ENCODE results near the gene KDM4C.

DNA sequence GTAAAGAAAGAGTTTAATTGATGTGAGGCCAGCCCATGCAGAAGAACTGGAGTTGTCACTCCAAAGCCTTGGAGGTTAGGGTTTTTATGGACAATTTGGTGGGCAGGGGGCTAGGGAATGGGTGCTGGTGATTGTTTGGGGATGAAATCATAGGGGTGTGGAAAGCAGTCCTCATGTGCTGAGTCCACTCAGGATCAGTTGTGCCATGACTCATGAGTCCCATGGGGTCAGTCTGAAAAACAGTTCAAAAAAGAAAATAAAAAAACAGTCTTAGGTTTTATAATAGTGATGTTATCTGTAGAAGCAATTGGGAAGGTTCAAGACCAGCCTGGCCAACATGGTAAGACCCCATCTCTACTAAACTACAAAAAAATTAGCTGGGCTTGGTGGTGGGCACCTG is 162.3 kb downstream of the KDM4C start:
- no peak for TF ChIP-seq TAF1 (IDR thresholded peaks at IDR 0.05; ENCODE audit: borderline replicate concordance, low read depth, low read length)
- TF ChIP-seq POLR2A (IDR thresholded peaks at IDR 0.05; ENCODE audit: low read depth, low read length) = no peak
